GM12865 (cell line): Measurements from ENCODE around the gene VAPA.

Source experiments
- DNase-seq: peaks from one replicate; pipeline ENCODE4 v3.0.0; 2010; ENCODE audit warnings: low read depth
- H3K4me3 ChIP-seq: 2 replicates; pipeline ENCODE4 v1.5.1; 2011; ENCODE audit warnings: mild to moderate bottlenecking, low read depth, low read length, control low read depth
- CTCF ChIP-seq: IDR thresholded peaks from 2 replicates; pipeline ENCODE4 v1.5.1; 2011; ENCODE audit warnings: low read length, control low read depth, low read depth, inconsistent platforms; ENCODE audit not compliant: insufficient read depth; ENCODE audit errors: missing control alignments

VAPA gene

GRCh38 chr18:9931678-9932077 lies 17.9 kb downstream of the VAPA start:
- TF ChIP-seq CTCF = no peak
- DNase-seq = no peak
- H3K4me3 ChIP-seq = no peak overlapping the region

- DNase-seq = no peak
- H3K4me3 ChIP-seq = no peak overlapping the region
- no peak for TF ChIP-seq CTCF
These were observed 20.0 kb downstream of the VAPA start for GRCh38 chr18:9933865-9934264.

- DNase-seq = no peak
- TF ChIP-seq CTCF = no peak
- H3K4me3 ChIP-seq = no peak overlapping the region
These were observed 20.5 kb downstream of the VAPA start for GRCh38 chr18:9934274-9934673.

GRCh38 chr18:9941103-9941502 lies 27.3 kb downstream of the VAPA start:
- no peak for TF ChIP-seq CTCF
- H3K4me3 ChIP-seq = no peak overlapping the region
- no peak for DNase-seq

- DNase-seq = no peak
- H3K4me3 ChIP-seq = no peak overlapping the region
- TF ChIP-seq CTCF = no peak
These were observed 27.8 kb downstream of the VAPA start for GRCh38 chr18:9941660-9942059.

- TF ChIP-seq CTCF = no peak
- H3K4me3 ChIP-seq = no peak overlapping the region
- no peak for DNase-seq
These were observed 29.5 kb downstream of the VAPA start for GRCh38 chr18:9943311-9943710.

- H3K4me3 ChIP-seq = no peak overlapping the region
- no peak for DNase-seq
- no peak for TF ChIP-seq CTCF
These were observed 31.0 kb downstream of the VAPA start for GRCh38 chr18:9944805-9945204.
